Stimulated activated CD4-positive, alpha-beta T cell treated with anti-CD3 and anti-CD28 coated beads, Interleukin-1b, Interleukin-23, amount 100 ng/mL, for 1 hour (primary cell): ENCODE measurements around the gene HDAC10.

Source experiments
- DNase-seq, 2 donors: peaks; one replicate each; pipeline ENCODE4 v3.0.0-alpha.2; 2020; ENCODE audit warnings: low read depth in 2 of 2

HDAC10 gene

DNA sequence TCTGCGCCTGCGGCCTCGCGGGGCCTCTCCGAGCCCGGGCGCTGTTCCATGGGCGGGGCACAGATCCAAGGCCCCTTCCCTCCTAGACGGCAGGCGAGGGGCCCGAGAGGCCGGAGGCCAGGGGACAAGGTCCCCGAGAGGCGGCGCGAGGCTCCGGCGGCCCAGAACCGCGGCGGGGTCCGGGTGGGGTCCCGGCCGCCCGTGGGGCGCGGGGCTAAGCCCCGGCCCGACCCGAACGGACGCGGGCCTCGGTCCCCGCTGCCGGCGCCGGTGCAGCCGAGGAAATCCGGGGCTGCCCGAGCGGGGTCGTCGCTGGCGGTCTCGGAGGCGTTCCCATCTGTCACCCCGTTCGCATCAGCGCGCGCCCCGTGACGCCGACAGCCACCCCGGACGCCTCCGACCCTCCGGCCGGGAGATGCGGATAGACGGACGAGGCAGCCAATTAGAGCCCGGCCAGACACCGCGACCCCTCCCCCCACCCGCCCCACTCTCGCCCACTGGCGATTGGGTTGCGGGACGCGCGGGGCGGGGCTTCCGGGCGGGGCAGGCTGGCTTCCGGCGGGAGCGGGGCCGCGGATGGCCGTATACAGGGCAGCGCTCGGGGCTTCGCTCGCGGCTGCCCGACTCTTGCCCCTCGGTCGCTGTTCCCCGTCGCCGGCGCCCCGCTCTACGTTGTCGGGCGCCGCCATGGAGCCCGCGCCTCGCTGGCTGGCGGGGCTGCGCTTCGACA, 50.4 kb downstream of the HDAC10 start, which contains the start of gene SELENOO:
Gene SELENOO (plus strand): TSS at position 551 of the 730 bp plus-strand sequence. CDS start 26 bp downstream, at position 577.
- DNase-seq, result peak; percentile 85 to 87

DNA sequence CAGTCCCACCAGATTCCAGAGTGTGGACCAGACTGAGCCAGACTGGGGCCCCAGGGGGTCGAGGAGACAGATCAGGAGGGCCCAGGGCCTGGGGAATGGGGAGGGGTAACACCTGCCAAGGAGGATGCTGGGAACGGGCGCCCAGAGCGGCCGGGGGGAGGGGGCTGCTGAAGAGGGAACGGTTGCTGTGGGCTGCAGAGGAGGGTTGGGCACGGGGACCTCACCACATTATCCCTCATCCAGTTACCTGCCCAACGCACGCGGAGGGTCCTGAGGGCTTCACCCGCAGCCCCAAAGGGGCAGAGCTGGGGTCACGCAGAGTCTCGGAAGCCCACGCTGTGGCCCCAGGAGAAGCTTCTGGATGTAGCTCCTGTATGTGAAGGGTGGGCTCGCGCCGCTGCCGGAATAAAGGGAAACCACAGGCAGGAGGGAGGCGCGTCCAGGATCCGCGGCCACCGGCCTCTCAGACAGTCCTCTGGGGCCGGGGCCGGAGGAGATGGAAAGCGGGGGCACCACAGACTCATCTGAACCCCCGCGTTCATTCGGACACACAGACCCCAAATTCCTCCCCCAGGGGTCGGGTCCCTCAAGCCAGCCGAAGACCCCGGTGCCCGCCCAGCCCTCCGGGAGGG, 51.1 kb downstream of the HDAC10 start:
- DNase-seq, result no peak

DNA sequence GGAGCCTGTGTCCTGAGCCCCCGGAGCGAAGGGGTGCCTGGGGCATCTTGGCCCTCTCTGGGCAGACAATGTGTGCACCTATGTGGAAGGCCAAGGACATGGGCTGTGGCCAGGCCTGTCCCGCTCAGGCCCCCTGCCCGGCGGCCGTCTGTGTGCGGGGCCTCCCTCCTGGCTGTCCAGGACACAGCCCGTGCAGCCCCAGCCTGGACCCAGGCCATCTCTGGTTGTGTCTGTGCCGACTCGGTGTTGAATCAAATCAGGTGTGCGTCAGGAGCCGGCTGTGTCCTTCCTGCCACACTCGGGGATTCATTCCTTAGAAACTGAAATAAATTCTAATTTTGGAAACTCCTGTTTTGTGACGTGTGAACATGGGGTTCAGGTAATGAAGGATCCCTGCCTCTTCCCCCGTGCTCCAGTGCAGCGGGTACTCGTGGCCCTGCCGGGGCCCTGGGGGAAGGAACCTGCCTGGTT, 51.8 kb downstream of the HDAC10 start:
- no peak for DNase-seq

DNA sequence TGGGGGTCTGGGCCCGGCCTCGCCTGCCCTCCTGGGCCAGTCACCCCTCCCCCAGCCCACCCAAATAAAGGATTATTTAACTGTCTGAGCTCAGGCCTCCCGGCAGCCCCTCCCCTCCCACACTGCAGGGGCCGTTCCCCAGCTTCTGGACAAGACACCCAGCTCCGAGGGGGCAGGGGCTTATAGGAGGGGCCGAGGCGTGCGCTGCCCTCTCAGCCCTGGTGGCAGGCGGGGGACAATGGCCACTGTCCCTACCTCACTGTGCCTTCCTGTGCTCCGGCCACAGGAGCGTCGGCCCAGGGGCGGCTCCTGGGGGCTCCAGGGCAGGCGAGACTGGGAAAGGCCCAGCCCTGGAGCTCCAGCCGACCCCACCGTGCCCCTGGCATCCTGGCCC, 52.4 kb downstream of the HDAC10 start:
- no peak for DNase-seq

DNA sequence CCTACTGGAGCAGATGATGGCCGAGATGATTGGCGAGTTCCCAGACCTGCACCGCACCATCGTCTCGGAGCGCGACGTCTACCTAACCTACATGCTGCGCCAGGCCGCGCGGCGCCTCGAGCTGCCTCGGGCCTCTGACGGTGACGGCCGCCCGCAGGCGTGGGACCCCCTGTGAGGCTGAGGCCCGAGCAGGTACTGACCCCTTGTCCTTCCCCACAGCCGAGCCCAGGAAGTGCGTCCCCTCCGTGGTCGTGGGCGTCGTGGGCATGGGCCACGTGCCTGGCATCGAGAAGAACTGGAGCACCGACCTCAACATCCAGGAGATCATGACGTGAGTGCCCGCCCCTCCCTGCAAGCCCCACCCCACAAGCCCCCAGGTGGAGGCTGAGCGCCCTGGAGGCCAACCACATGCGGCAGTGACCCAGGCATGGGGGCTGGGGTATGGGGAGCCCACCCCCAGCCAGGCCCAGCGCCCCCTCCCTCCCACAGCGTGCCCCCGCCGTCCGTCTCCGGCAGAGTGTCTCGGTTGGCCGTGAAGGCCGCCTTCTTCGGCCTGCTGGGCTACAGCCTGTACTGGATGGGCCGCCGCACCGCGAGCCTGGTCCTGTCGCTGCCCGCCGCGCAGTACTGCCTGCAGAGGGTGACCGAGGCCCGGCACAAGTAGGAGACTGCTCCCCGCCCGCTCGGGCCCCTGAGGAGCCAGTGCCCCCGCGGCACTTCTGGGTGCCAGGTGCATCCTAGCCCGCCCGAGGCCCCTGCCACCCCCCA, 53.0 kb downstream of the HDAC10 start:
- DNase-seq, result no peak

DNA sequence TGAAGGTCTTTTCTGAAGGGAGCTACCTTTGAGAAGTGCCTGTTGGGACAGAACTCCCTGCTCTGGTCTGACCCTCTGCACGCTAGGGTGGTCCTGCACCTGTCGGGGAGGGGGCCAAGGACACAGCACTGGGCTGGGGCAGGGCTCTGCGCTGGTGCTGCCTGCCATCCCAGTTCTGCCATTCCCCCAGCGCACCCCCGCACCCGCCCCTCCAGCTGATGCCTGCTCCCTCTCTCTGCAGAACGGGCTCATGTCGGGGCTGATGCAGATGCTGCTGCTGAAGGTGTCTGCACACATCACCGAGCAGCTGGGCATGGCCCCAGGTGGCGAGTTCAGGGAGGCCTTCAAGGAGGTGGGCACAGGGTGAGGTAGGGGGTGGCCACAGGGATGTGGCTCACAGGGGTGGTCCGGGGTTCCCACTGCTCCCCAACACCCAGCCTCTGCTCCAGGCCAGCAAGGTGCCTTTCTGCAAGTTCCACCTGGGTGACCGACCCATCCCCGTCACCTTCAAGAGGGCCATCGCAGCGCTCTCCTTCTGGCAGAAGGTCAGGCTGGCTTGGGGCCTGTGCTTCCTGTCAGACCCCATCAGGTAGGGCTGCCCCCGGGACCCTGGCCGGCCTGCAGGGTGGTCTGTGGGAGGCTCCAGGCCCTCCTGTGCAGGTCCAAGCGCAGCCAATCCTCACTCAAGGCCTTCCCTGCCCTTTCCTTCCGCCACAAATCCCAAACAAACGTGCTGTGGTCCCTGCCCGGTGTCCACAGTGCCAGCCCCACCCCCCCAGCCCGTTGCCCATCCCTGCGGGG, 53.9 kb downstream of the HDAC10 start:
- DNase-seq, result no peak

DNA sequence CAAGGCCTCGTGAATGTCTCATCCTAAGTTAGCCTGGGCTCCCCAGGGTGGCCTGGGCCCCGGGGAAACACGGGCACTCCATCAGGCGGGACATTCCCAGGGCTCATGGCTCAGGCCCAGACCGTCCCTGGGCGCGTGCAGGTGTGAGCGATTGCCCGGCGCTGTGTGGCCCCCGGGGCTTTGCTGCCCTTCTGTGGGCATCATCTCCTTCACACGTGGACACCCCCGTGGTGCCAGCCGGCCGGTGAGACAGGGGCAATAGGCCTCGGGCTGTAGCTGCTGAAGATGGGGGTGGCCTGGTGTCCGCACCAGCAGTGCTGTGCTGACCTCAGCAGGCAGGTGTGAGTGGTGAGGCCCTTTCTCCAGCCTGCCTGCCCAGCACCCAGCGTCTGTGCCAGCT, 54.8 kb downstream of the HDAC10 start:
- DNase-seq, result no peak
